Retinal pigment epithelial cell (primary cell): ENCODE results near the gene ZBTB47.

Experiments used
- DNase-seq: peaks from one replicate; pipeline ENCODE4 v3.0.0-alpha.2; 2010; ENCODE audit warnings: low read depth
- H3K4me3 ChIP-seq: 2 replicates; pipeline ENCODE4 v1.5.1; 2011; ENCODE audit warnings: mild to moderate bottlenecking, low read length, control low read depth, moderate library complexity
- CTCF ChIP-seq: conservative IDR thresholded peaks from 2 replicates; pipeline ENCODE4 v1.5.1; 2011; ENCODE audit warnings: low read depth, low read length, control low read depth, inconsistent platforms

The ZBTB47 gene

GRCh38 chr3:42701371-42702065, 48.0 kb downstream of the ZBTB47 start:
- H3K4me3 ChIP-seq: no peak overlapping the region
- DNase-seq: no peak
- TF ChIP-seq CTCF: no peak

DNA sequence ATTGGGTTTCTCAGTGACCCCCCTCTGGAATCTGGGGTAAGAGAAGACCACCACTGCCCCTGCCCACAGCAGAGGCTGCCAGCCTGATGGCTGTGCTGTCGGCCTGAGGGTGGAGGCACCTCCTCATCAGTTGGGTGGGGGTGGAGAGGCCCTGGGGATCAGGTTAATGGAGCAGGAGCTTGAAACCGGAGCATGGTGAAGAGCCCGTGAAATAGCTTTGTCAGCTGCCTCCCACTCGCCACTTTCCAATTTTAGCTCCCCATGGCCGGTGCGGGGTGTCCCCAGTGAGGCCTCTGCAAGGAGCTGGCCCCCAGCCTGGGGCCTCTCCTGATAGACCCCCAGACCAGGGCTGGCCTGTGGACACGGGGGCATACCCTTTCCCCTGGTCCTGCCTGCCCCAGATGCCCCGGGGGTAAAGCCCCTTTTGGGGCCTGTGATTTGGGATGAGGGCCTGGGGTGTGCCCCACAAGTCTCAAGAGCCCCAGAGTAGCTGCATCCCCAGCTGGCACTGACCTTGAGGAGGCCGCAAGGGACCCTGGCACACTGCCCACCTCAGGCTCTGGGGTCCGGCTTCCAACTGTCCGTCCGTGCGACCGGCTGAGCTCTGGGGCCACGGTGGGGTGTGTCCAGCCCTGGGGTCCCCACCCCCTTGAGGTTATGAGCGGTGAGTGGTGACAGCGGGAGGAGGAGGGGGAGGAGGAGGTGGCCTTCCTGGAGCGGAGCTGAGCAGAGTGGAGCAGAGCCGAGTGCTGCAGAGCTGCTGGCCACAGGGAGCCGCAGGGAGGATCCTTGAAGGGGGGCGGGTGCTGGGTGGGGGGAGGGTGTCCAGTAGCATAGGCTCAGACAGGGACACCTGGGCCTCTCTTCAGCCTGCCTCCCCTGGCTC, 48.8 kb downstream of the ZBTB47 start, which contains the start of gene HHATL:
HHATL (minus strand) TSS at position 733 of the 886 bp plus-strand sequence. CDS start 1,972 bp downstream, outside the sequence.
- TF ChIP-seq CTCF: no peak
- H3K4me3 ChIP-seq: no peak within 1 kb of the TSS
- no peak for DNase-seq

DNA sequence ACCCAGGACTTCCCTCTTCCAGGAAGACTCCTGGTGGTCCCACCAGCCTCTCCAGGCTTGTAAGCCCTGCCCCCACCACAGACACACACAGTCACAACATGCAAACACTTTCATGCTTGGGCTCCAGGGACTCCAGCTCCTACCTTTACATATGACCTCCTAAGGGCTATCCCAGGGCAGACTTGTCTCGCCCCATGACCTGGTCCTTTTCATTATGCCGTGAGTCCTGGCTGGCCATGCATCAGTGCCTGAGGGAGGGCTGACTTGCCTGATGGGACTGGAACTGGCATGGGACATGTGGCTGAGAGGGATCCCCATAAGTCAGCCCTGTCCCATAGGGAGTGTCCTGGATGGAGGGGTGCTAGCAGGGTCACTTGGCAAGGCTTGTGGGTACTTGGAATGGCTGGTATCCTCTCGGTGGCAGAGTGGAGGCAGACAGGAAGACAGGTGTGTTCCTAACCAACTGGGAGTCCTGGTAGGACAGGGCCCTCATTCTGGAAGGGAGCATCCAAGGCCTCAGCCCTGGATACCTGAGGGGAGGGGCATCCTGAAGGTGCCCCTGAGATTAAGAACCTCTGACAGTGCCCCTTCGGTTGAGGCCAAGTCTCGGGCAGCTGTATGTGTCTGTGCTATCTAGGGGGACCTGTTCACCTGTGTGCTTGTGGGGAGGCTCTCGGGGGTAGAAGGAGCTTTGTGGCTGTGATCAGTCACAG, 49.6 kb downstream of the ZBTB47 start:
- no peak for TF ChIP-seq CTCF

DNA sequence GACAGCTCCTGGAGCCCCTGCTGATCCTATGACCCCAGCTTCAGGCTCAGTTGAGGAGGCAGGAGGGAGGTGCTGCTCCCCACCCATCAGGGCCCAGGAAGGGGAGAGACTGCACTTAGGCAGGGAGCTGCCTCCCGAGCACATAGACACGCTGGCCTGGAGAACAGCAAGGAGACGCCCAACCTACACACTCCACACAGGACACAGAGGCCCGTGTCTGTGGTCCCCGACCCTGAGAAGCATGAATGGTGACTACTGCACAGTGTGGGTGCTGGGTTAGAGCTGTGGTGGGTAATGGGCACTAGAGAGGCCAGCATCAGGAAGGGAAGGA, 50.2 kb downstream of the ZBTB47 start:
- TF ChIP-seq CTCF: no peak
- H3K4me3 ChIP-seq: no peak overlapping the region
- no peak for DNase-seq

More for the DNA sequence above, 49.6 kb downstream of the ZBTB47 start:
- no peak overlapping the region for H3K4me3 ChIP-seq
- no peak for DNase-seq

DNA sequence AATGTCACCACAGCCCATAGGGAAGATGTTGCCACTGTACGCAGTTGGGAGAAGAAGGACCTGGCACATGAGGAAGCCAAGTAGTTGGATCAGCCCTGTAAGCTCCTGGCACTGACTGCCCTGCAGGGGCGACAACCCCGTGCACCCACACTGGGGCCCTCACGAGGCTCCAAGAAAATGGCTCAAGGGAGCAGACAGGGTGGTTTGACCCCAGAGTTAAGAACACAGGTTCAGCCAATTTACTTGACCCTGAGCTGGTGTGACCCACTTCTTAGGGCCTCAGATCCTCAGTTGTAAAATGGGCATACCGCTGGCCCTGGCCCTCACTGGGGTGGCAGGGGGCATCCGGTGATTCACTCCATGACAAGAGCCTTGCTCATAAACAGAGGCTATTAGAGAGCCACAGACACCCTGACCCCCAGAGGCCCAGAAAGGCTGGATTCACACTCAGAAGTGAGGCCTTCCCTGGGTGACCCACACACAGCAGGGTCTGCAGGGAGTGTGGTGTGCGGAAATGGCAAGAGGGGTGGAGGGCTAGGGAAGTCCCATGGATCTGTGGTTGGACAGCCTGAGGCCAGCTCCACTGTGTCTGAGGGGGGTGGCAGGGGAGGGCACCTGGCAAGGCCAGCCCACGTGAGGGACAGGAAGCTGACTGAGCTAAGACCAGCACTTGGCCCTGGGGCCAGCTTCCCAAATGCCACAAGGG, 50.8 kb downstream of the ZBTB47 start:
- no peak for TF ChIP-seq CTCF
- DNase-seq: no peak
- H3K4me3 ChIP-seq: no peak overlapping the region

DNA sequence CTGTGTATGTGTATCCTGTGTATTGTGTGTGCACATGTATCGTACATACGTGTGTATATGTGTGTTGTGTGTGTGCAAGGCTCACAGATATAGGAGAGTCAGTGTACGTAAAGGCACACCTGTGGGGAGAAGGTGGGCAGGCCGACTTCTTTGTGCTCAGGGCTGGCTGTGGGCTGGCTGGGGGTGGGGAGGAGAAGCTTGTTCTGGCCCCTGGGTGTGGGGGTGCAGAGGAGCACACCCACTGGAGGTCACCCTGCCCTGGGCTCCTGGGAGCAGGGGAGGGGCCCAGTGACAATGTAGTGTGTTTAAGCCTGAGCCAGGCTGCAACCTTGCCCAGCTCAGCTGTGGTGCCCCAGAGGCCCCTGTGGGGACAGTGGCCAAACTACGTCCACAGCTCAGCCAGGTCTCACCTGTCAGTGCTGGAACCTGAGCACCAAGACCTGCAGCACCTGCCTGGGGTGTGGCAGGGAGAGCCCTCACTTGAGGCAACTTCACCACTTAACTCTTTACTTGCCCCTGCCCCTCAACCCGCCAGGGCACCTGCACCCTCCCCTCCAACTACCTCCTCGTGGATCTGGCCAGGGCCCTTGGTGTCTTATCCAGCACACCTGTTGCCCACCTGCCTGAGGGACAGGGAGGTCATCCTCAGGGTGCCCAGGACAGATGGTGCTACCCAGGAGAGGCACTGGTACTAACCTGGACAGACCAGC, 51.7 kb downstream of the ZBTB47 start:
- DNase-seq: no peak
- no peak overlapping the region for H3K4me3 ChIP-seq
- no peak for TF ChIP-seq CTCF
